Neural cell (in vitro differentiated cells): Measurements from ENCODE around the gene CAMK1. TPM values are rescaled to one million over a fixed set of nuclear protein-coding genes. Genes with fewer than 3 reads are reported as not detected.

ENCODE experiments used
- H2AFZ ChIP-seq: fragments of 200-600, 300-800 bp; sonication (generic), shearing (Covaris generic); 2 replicates; pipeline ENCODE4 v1.6.0; 2014; ENCODE audit warnings: low read depth, mild to moderate bottlenecking, antibody characterized with exemption, low read length, moderate library complexity
- H3F3A ChIP-seq: fragments of 200-600 bp; shearing (Covaris generic); 2 replicates; pipeline ENCODE4 v1.6.1; 2016; ENCODE audit warnings: mild to moderate bottlenecking, moderate library complexity, mixed read lengths, antibody characterized with exemption, low read length; ENCODE audit not compliant: insufficient read depth, poor library complexity, severe bottlenecking
- H3K27ac ChIP-seq: fragments of 200-600, 300-800 bp; sonication (generic), shearing (Covaris generic); 2 replicates; pipeline ENCODE4 v1.5.1; 2014; ENCODE audit warnings: mild to moderate bottlenecking, low read length, moderate library complexity
- H3K27me3 ChIP-seq: fragments of 300-800, 200-600 bp; sonication (generic), shearing (Covaris generic); 2 replicates; pipeline ENCODE4 v1.6.0; 2014; ENCODE audit warnings: mild to moderate bottlenecking, low read depth, low read length, moderate library complexity; ENCODE audit not compliant: insufficient read depth
- H3K36me3 ChIP-seq: fragments of 300-800, 200-600 bp; sonication (generic), shearing (Covaris generic); 2 replicates; pipeline ENCODE4 v1.5.1; 2014; ENCODE audit warnings: mild to moderate bottlenecking, antibody characterized with exemption, low read length, moderate library complexity; ENCODE audit not compliant: insufficient read depth
- H3K4me2 ChIP-seq: fragments of 300-800, 200-600 bp; sonication (generic), shearing (Covaris generic); 2 replicates; pipeline ENCODE4 v1.6.0; 2014; ENCODE audit warnings: mild to moderate bottlenecking, low read length
- H3K4me3 ChIP-seq: fragments of 300-800, 200-600 bp; sonication (generic), shearing (Covaris generic); 2 replicates; pipeline ENCODE4 v1.5.1; 2014; ENCODE audit warnings: mild to moderate bottlenecking, low read length, moderate library complexity
- H3K79me2 ChIP-seq: fragments of 200-600 bp; shearing (Covaris generic); replicated peaks from 2 replicates; pipeline ENCODE4 v1.6.0; 2014; ENCODE audit warnings: mild to moderate bottlenecking, low read length, moderate library complexity; ENCODE audit not compliant: insufficient read depth
- H3K9ac ChIP-seq: fragments of 300-800, 200-600 bp; sonication (generic), shearing (Covaris generic); 2 replicates; pipeline ENCODE4 v1.6.1; 2016; ENCODE audit warnings: mild to moderate bottlenecking, low read length, mixed read lengths
- H3K9me2 ChIP-seq: fragments of 200-600 bp; shearing (Covaris generic); 2 replicates; pipeline ENCODE4 v1.6.1; 2016; ENCODE audit warnings: mild to moderate bottlenecking, low read length, mixed read lengths; ENCODE audit not compliant: insufficient read depth
- H3K9me3 ChIP-seq: fragments of 200-600, 300-800 bp; sonication (generic), shearing (Covaris generic); 2 replicates; pipeline ENCODE4 v1.6.1; 2016; ENCODE audit warnings: mild to moderate bottlenecking, mixed run types, low read length, moderate library complexity, mixed read lengths
- H4K20me1 ChIP-seq: fragments of 200-600 bp; shearing (Covaris generic); 2 replicates; pipeline ENCODE4 v1.6.1; 2016; ENCODE audit warnings: mild to moderate bottlenecking, mixed run types; ENCODE audit not compliant: insufficient read depth
- CTCF ChIP-seq: fragments of 450-650 bp; IDR thresholded peaks from 2 replicates; pipeline ENCODE4 v1.5.1; 2014; ENCODE audit warnings: antibody characterized with exemption, mild to moderate bottlenecking, moderate library complexity; ENCODE audit not compliant: poor library complexity, severe bottlenecking
- EP300 ChIP-seq: fragments of 450-650 bp; conservative IDR thresholded peaks from 2 replicates; pipeline ENCODE4 v1.6.1; 2014; ENCODE audit warnings: antibody characterized with exemption, mild to moderate bottlenecking, moderate library complexity; ENCODE audit not compliant: poor library complexity, severe bottlenecking
- EZH2 ChIP-seq: fragments of 200-600, 300-800 bp; shearing (Covaris generic), sonication (generic); IDR thresholded peaks from 2 replicates; pipeline ENCODE4 v1.6.1; 2014; ENCODE audit warnings: antibody characterized with exemption, low read length, borderline replicate concordance, mild to moderate bottlenecking; ENCODE audit not compliant: insufficient read depth, poor library complexity, severe bottlenecking
- MXI1 ChIP-seq: fragments of 450-650 bp; conservative IDR thresholded peaks from 2 replicates; pipeline ENCODE4 v1.6.1; 2014; ENCODE audit warnings: antibody characterized with exemption, mild to moderate bottlenecking; ENCODE audit not compliant: poor library complexity, severe bottlenecking
- POLR2AphosphoS5 ChIP-seq: IDR thresholded peaks from 2 replicates; pipeline ENCODE4 v1.6.1; 2012
- RAD21 ChIP-seq: fragments of 450-650 bp; conservative IDR thresholded peaks from 2 replicates; pipeline ENCODE4 v1.6.1; 2014; ENCODE audit warnings: antibody characterized with exemption, mild to moderate bottlenecking, moderate library complexity
- REST ChIP-seq: IDR thresholded peaks from 2 replicates; pipeline ENCODE4 v1.6.1; 2012; ENCODE audit warnings: borderline replicate concordance
- SMC3 ChIP-seq: fragments of 450-650 bp; conservative IDR thresholded peaks from 2 replicates; pipeline ENCODE4 v1.6.1; 2014; ENCODE audit warnings: antibody characterized with exemption, mild to moderate bottlenecking, moderate library complexity; ENCODE audit not compliant: poor library complexity
- TAF1 ChIP-seq: IDR thresholded peaks from 2 replicates; pipeline ENCODE4 v1.6.1; 2012; ENCODE audit warnings: low read depth
- polyA plus RNA-seq: library from polyadenylated mRNA; depleted of rRNA; stranded (reverse); fragments of >200 nt; gene quantifications from 2 replicates; pipeline ENCODE4 v1.2.3, GENCODE V29; 2014

CAMK1 gene
- polyA plus RNA-seq, 1 donor from 2014 or later, result 18.7 TPM

- Histone ChIP-seq H3K4me2 (peak overlapping the region; percentile 82), H4K20me1 (no peaks in the 10 kb centered on the region), H3K9me2 (no peaks in the 10 kb centered on the region), H3K9ac (peak overlapping the region; percentile 92), H3K27ac (peak overlapping the region; percentile 94), H2AFZ (peak overlapping the region; percentile 85), H3K79me2 (peaks cover 23% of the 10 kb centered on the region), H3K27me3 (no peaks in the 10 kb centered on the region), H3K36me3 (peaks cover 1% of the 10 kb centered on the region), H3F3A (no peaks in the 10 kb centered on the region), H3K4me3 (peak overlapping the region; percentile 97), H3K9me3 (no peaks in the 10 kb centered on the region)
- no peak for TF ChIP-seq EZH2
- no peak for TF ChIP-seq RAD21
- TF ChIP-seq CTCF, result no peak
- no peak for TF ChIP-seq POLR2AphosphoS5
- TF ChIP-seq SMC3, result no peak
- no peak for TF ChIP-seq EP300
These were observed 37.5 kb downstream of the CAMK1 start for GRCh38 chr3:9732080-9732739.

GRCh38 chr3:9731206-9732079 lies 38.3 kb downstream of the CAMK1 start, which contains the start of gene BRPF1:
Gene BRPF1 (plus strand): TSS chr3:9731735. CDS start chr3:9734141, 2,406 bp downstream.
- TF ChIP-seq EP300 (peak; percentile 100), SMC3 (peak; percentile 52), CTCF (no peak), EZH2 (no peak), REST (peak; percentile 84), POLR2AphosphoS5 (peak; percentile 88), TAF1 (peak; percentile 74), MXI1 (peak; percentile 80)
- Histone ChIP-seq H3F3A (no peaks in the 10 kb centered on the region), H2AFZ (peak within 1 kb of the TSS; percentile 85), H3K9ac (peak within 1 kb of the TSS; percentile 92), H3K79me2 (peaks cover 23% of the 10 kb centered on the region), H3K27ac (peak within 1 kb of the TSS; percentile 94), H3K4me3 (peak within 1 kb of the TSS; percentile 97), H3K9me2 (no peaks in the 10 kb centered on the region), H3K36me3 (no peaks in the 10 kb centered on the region), H3K27me3 (no peaks in the 10 kb centered on the region), H3K4me2 (peak within 1 kb of the TSS; percentile 82), H3K9me3 (no peaks in the 10 kb centered on the region), H4K20me1 (no peaks in the 10 kb centered on the region)
